OCI-LY7 (cell line): ENCODE results near the gene PKD1L1. TPM values are rescaled to one million over a fixed set of nuclear protein-coding genes. Genes with fewer than 3 reads are reported as not detected.

Experiments used
- BruUV-seq: library from RNA; stranded (reverse); fragments of 400-500 nt; replicated peaks from 2 replicates; lab custom pipeline; 2021; lab: Mats Ljungman, UMichigan
- CTCF ChIA-PET: fragments of 300-600 bp; sonication (Branson Sonifier 250); formaldehyde crosslinking; loops from one replicate; lab custom pipeline; 2022; ENCODE audit warnings: antibody characterized with exemption; ENCODE audit not compliant: unreplicated experiment; lab: Charles Lee
- POLR2A ChIA-PET: fragments of 300-600 bp; sonication (Branson Sonifier 250); formaldehyde crosslinking; loops from one replicate; lab custom pipeline; 2022; ENCODE audit warnings: antibody characterized with exemption; lab: Charles Lee
- DNase-seq: peaks from one replicate; pipeline ENCODE4 v3.0.0-alpha.2; 2015; ENCODE audit warnings: low spot score
- H2AFZ ChIP-seq: fragments of 200-600 bp; sonication (generic), shearing (Covaris generic); 2 replicates; pipeline ENCODE4 v1.6.1; 2014; ENCODE audit warnings: mild to moderate bottlenecking, antibody characterized with exemption, low read length, moderate library complexity
- H3K27ac ChIP-seq: fragments of 200-600 bp; sonication (generic); 2 replicates; pipeline ENCODE4 v1.5.1; 2014; ENCODE audit warnings: mixed run types, low read depth, mild to moderate bottlenecking, moderate library complexity, low read length, inconsistent platforms; ENCODE audit not compliant: poor library complexity, severe bottlenecking
- H3K36me3 ChIP-seq: fragments of 200-600 bp; sonication (generic); 2 replicates; pipeline ENCODE4 v1.6.1; 2014; ENCODE audit warnings: mild to moderate bottlenecking, antibody characterized with exemption, low read length, moderate library complexity, mixed read lengths; ENCODE audit not compliant: insufficient read depth
- H3K4me1 ChIP-seq: fragments of 200-600 bp; sonication (generic); 2 replicates; pipeline ENCODE4 v1.5.1; 2014; ENCODE audit warnings: mild to moderate bottlenecking, low read length; ENCODE audit not compliant: insufficient read depth, poor library complexity, severe bottlenecking
- H3K4me2 ChIP-seq: fragments of 200-600 bp; sonication (generic); 2 replicates; pipeline ENCODE4 v1.6.1; 2014; ENCODE audit warnings: mild to moderate bottlenecking, low read length
- H3K4me3 ChIP-seq: fragments of 200-600 bp; sonication (generic); 2 replicates; pipeline ENCODE4 v1.5.1; 2014; ENCODE audit warnings: mild to moderate bottlenecking, low read depth, low read length; ENCODE audit not compliant: poor library complexity, severe bottlenecking
- H3K79me2 ChIP-seq: fragments of 200-600 bp; sonication (generic); 2 replicates; pipeline ENCODE4 v1.6.1; 2016; ENCODE audit warnings: low read depth, mild to moderate bottlenecking, low read length, moderate library complexity, mixed read lengths; ENCODE audit not compliant: insufficient read depth
- H3K9me2 ChIP-seq: fragments of 200-600 bp; sonication (generic); 2 replicates; pipeline ENCODE4 v1.6.1; 2016; ENCODE audit warnings: mild to moderate bottlenecking, low read length, mixed read lengths; ENCODE audit not compliant: insufficient read depth
- H3K9me3 ChIP-seq: fragments of 200-600 bp; sonication (generic); 2 replicates; pipeline ENCODE4 v1.6.1; 2014; ENCODE audit warnings: mild to moderate bottlenecking, mixed run types, low read length, mixed read lengths
- H4K20me1 ChIP-seq: fragments of 200-600 bp; sonication (generic); 2 replicates; pipeline ENCODE4 v1.6.1; 2014; ENCODE audit warnings: mild to moderate bottlenecking, antibody characterized with exemption, low read length, moderate library complexity, mixed read lengths; ENCODE audit not compliant: insufficient read depth
- EZH2phosphoT487 ChIP-seq: fragments of 200-600 bp; sonication (generic); IDR thresholded peaks from 2 replicates; pipeline ENCODE4 v1.6.1; 2018; ENCODE audit warnings: low read depth, borderline replicate concordance, mild to moderate bottlenecking, mixed run types, antibody characterized with exemption, low read length, moderate library complexity, mixed read lengths
- intact Hi-C: fragments of 100-400 bp; cut with micrococcal nuclease; formaldehyde crosslinking; loops from one replicate; pipeline ENCODE4 v1.10.0; 2022; ENCODE audit not compliant: unreplicated experiment
- total RNA-seq, 2 experiments: library from RNA; depleted of rRNA in 1 of 2; stranded (reverse); fragments of >200 nt in 1 of 2; shearing (Covaris generic) in 1 of 2; gene quantifications; 2 replicates each; pipeline ENCODE4 v1.2.3, GENCODE V29; 2014 to 2022
- TF ChIP-seq, protein P1 (sequence below): fragments of 200-600 bp; sonication (generic); conservative IDR thresholded peaks from 2 replicates; pipeline ENCODE4 v1.5.1; 2014; ENCODE audit warnings: mild to moderate bottlenecking, antibody characterized with exemption, low read length, moderate library complexity, mixed read lengths

Gene PKD1L1
- total RNA-seq, 2 experiments from 2014 or later: 0.19 to 0.63 TPM

GRCh38 chr7:47803025-47803424 is 145.2 kb downstream of the PKD1L1 start:
- TF ChIP-seq EZH2phosphoT487: no peak
- TF ChIP-seq, protein P1, sequence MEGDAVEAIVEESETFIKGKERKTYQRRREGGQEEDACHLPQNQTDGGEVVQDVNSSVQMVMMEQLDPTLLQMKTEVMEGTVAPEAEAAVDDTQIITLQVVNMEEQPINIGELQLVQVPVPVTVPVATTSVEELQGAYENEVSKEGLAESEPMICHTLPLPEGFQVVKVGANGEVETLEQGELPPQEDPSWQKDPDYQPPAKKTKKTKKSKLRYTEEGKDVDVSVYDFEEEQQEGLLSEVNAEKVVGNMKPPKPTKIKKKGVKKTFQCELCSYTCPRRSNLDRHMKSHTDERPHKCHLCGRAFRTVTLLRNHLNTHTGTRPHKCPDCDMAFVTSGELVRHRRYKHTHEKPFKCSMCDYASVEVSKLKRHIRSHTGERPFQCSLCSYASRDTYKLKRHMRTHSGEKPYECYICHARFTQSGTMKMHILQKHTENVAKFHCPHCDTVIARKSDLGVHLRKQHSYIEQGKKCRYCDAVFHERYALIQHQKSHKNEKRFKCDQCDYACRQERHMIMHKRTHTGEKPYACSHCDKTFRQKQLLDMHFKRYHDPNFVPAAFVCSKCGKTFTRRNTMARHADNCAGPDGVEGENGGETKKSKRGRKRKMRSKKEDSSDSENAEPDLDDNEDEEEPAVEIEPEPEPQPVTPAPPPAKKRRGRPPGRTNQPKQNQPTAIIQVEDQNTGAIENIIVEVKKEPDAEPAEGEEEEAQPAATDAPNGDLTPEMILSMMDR: no peak
- H3K27ac ChIP-seq: no peak overlapping the region
- no TSS peak for BruUV-seq
- H2AFZ ChIP-seq: no peak overlapping the region
- H3K79me2 ChIP-seq: no peaks in the 10 kb centered on the region
- no peaks in the 10 kb centered on the region for H3K36me3 ChIP-seq
- ChIA-PET POLR2A (no interaction called here), CTCF (no interaction called here)
- peaks cover 7% of the 10 kb centered on the region for H3K4me1 ChIP-seq
- no peaks in the 10 kb centered on the region for H3K9me3 ChIP-seq
- no peak overlapping the region for H3K4me2 ChIP-seq
- no peak for DNase-seq
- no peak overlapping the region for H3K4me3 ChIP-seq
- no peaks in the 10 kb centered on the region for H4K20me1 ChIP-seq
- intact Hi-C loops: no loop called here
- H3K9me2 ChIP-seq: no peaks in the 10 kb centered on the region

GRCh38 chr7:47801423-47801822 is 146.8 kb downstream of the PKD1L1 start:
- no peaks in the 10 kb centered on the region for H3K4me1 ChIP-seq
- no peaks in the 10 kb centered on the region for H3K9me3 ChIP-seq
- H3K27ac ChIP-seq: no peak overlapping the region
- TF ChIP-seq EZH2phosphoT487: no peak
- TF ChIP-seq, protein P1: no peak
- DNase-seq: no peak
- no peak overlapping the region for H3K4me2 ChIP-seq
- ChIA-PET CTCF (no interaction called here), POLR2A (interaction anchor here (0.6 kb wide), 1 partner anchor 550 kb away, joined by 3 read pairs; no protein-coding TSS in a partner anchor)
- no peaks in the 10 kb centered on the region for H4K20me1 ChIP-seq
- H3K79me2 ChIP-seq: no peaks in the 10 kb centered on the region
- intact Hi-C loops: no loop called here
- no peak overlapping the region for H3K4me3 ChIP-seq
- BruUV-seq: no TSS peak
- no peaks in the 10 kb centered on the region for H3K9me2 ChIP-seq
- no peaks in the 10 kb centered on the region for H3K36me3 ChIP-seq
- H2AFZ ChIP-seq: no peak overlapping the region

DNA sequence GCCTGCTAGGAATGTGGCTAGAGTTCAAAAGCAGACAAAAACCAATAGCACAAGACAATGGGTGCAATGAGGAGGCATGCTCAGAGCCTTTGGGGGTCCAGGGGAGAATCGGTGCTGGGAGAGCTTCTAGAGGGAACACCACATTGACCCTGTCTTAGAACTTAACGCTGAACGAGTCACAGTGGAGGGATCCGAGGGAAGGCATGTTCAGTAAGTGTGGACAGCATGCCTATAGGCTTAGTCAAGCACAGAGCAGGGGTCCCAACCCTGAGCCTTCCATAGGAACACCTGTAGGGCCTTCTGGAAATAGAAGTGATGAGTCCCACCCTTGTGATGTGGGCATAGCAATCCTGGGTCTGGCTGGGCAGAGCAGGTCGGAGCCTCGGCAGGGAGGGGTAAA is 148.7 kb downstream of the PKD1L1 start:
- no peak for DNase-seq
- Histone ChIP-seq H3K9me3 (peaks cover 5% of the 10 kb centered on the region; the same call in 1 of the 2 replicates), H3K9me2 (no peaks in the 10 kb centered on the region), H3K27ac (no peak overlapping the region), H3K4me1 (no peaks in the 10 kb centered on the region), H3K79me2 (no peaks in the 10 kb centered on the region), H4K20me1 (no peaks in the 10 kb centered on the region), H2AFZ (no peak overlapping the region), H3K36me3 (no peaks in the 10 kb centered on the region), H3K4me3 (no peak overlapping the region), H3K4me2 (no peak overlapping the region)
- ChIA-PET CTCF (no interaction called here), POLR2A (interaction anchor here (0.7 kb wide), 1 partner anchor 31 kb away, joined by 4 read pairs; no protein-coding TSS in a partner anchor)
- TF ChIP-seq, protein P1: no peak
- TF ChIP-seq EZH2phosphoT487: no peak
- intact Hi-C loops: no loop called here
- BruUV-seq: no TSS peak
